ENCODE measurements around the gene ZSCAN30. TPM values are rescaled to one million over a fixed set of nuclear protein-coding genes. Genes with fewer than 3 reads are reported as not detected.

The ZSCAN30 gene
- total RNA-seq (10 to 100 TPM in 8 of 9 donors, 1 to 10 TPM in 1; 9.4 to 18.1 (median 13.8) TPM), polyA plus RNA-seq (10 to 100 TPM in 1 of 2 donors, 1 to 10 TPM in 1; 6.2 to 17.1 TPM)
- long read RNA-seq, donor 1, full-length matches to known transcripts = 6 of 14 reads
- long read RNA-seq, donor 1, partial matches to known transcripts = 3 of 14 reads
- long read RNA-seq, donor 1, other reads (novel, unspliced or antisense) = 5 of 14 reads
- long read RNA-seq, donor 2, full-length matches to known transcripts = 11 of 30 reads
- long read RNA-seq, donor 2, partial matches to known transcripts = 4 of 30 reads
- long read RNA-seq, donor 2, other reads (novel, unspliced or antisense) = 15 of 30 reads
- long read RNA-seq, donor 3, full-length matches to known transcripts = 2 of 10 reads
- long read RNA-seq, donor 3, partial matches to known transcripts = 1 of 10 reads
- long read RNA-seq, donor 3, other reads (novel, unspliced or antisense) = 7 of 10 reads

- intact Hi-C loops (cut with DNase I) = loop anchor here in 7 of 10 donors (2.0 to 10.0 kb wide), 8 partner anchors 23 to 55 kb away; partner anchors contain the start of genes ZNF24 (in 5 of the 7) and ZNF397 (in 3 of the 7)
- peaks cover 0 to 39% (median 20%) of the 10 kb centered on the region in 12 donors for H3K4me1 ChIP-seq
Observed at GRCh38 chr18:35290094-35290735, at the start of gene ZSCAN30. TSS of gene ZSCAN30 (minus strand) at chr18:35290229. CDS start at chr18:35264352, 25,877 bp downstream.

DNA sequence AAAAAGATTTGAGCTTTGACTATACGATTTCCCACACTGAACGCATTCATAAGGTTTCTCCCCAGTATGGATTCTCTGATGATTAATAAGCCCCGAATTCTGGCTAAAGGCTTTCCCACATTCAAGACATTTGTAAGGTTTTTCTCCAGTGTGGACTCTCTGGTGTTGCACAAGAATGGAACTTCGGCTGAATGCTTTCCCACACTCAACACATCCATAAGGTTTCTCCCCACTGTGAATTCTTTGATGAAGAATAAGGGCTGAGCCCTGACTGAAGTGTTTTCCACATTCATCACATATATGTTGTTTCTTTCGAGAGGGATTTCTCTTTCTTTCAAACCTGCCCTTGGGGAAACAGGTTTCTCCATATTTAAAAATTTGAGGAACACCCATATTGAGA is 47.3 kb upstream of the ZSCAN30 start:
- Histone ChIP-seq H3K4me3 (no peak overlapping the region), H3K27me3 (no peaks in the 10 kb centered on the region), H3K27ac (no peak overlapping the region), H3K36me3 (peaks cover 0 to 94% (median 88%) of the 10 kb centered on the region in 9 donors), H3K9me3 (no peaks in the 10 kb centered on the region), H3K4me1 (peaks cover 0 to 47% (median 22%) of the 10 kb centered on the region in 12 donors)
- WGBS, 4 donors = 90 to 92% (median 90%) methylated on average over 5 of the region's 5 CpGs
- ATAC-seq (no peak), DNase-seq (no peak)
- TF ChIP-seq, protein P1, sequence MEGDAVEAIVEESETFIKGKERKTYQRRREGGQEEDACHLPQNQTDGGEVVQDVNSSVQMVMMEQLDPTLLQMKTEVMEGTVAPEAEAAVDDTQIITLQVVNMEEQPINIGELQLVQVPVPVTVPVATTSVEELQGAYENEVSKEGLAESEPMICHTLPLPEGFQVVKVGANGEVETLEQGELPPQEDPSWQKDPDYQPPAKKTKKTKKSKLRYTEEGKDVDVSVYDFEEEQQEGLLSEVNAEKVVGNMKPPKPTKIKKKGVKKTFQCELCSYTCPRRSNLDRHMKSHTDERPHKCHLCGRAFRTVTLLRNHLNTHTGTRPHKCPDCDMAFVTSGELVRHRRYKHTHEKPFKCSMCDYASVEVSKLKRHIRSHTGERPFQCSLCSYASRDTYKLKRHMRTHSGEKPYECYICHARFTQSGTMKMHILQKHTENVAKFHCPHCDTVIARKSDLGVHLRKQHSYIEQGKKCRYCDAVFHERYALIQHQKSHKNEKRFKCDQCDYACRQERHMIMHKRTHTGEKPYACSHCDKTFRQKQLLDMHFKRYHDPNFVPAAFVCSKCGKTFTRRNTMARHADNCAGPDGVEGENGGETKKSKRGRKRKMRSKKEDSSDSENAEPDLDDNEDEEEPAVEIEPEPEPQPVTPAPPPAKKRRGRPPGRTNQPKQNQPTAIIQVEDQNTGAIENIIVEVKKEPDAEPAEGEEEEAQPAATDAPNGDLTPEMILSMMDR (IDR thresholded peaks at IDR 0.05) = no peak
- no peak for TF ChIP-seq POLR2A (IDR thresholded peaks at IDR 0.05)
- intact Hi-C loops (cut with DNase I) = no loop called here

More at GRCh38 chr18:35290094-35290735, at the start of gene ZSCAN30:
- H3K27ac ChIP-seq = peak within 1 kb of the TSS; percentile 36 to 89 (median 82)
- peak; percentile 95 to 98 (median 96) for DNase-seq
- TF ChIP-seq POLR2A (IDR thresholded peaks at IDR 0.05) = peak in 1 of 2 donors; percentile 71
- TF ChIP-seq, protein P1 (IDR thresholded peaks at IDR 0.05) = no peak
- no peaks in the 10 kb centered on the region for H3K27me3 ChIP-seq
- WGBS, 4 donors = 0 to 1% (median 0%) methylated on average over 22 to 41 of the region's 41 CpGs
- ATAC-seq = peak; percentile 99 to 100 (median 100)
- peaks cover 0 to 29% (median 24%) of the 10 kb centered on the region in 9 donors for H3K36me3 ChIP-seq
- peaks cover 0 to 15% (median 0%) of the 10 kb centered on the region in 12 donors for H3K9me3 ChIP-seq
- H3K4me3 ChIP-seq = peak within 1 kb of the TSS; percentile 61 to 97 (median 83)

GRCh38 chr18:35335866-35336265 is 45.8 kb upstream of the ZSCAN30 start:
- Histone ChIP-seq H3K9me3 (no peaks in the 10 kb centered on the region), H3K4me1 (peaks cover 0 to 34% (median 13%) of the 10 kb centered on the region in 12 donors), H3K36me3 (peaks cover 0 to 97% (median 91%) of the 10 kb centered on the region in 9 donors), H3K4me3 (no peak overlapping the region), H3K27me3 (no peaks in the 10 kb centered on the region), H3K27ac (no peak overlapping the region)
- intact Hi-C loops (cut with DNase I) = no loop called here
- 90 to 96% (median 93%) methylated on average over 4 of the region's 4 CpGs for WGBS, 4 donors
- TF ChIP-seq, protein P1 (IDR thresholded peaks at IDR 0.05) = no peak
- TF ChIP-seq POLR2A (IDR thresholded peaks at IDR 0.05) = no peak
- DNase-seq (no peak), ATAC-seq (no peak)

- Histone ChIP-seq H3K4me1 (peaks cover 0 to 23% (median 5%) of the 10 kb centered on the region in 12 donors), H3K27me3 (no peaks in the 10 kb centered on the region), H3K36me3 (peaks cover 0 to 86% (median 81%) of the 10 kb centered on the region in 9 donors), H3K4me3 (no peak overlapping the region), H3K9me3 (no peaks in the 10 kb centered on the region), H3K27ac (no peak overlapping the region)
- no peak for DNase-seq
- intact Hi-C loops (cut with DNase I) = no loop called here
- no peak for ATAC-seq
- WGBS, 4 donors = 76 to 80% (median 78%) methylated on average over 3 of the region's 3 CpGs
- TF ChIP-seq POLR2A (IDR thresholded peaks at IDR 0.05) = no peak
- TF ChIP-seq, protein P1 (IDR thresholded peaks at IDR 0.05) = no peak
Observed at GRCh38 chr18:35334821-35335220, 44.8 kb upstream of the ZSCAN30 start.

Measured in heart left ventricle (tissue), 16 donors.